Inflammatory macrophage treated with lipopolysaccharide for 1 hour (primary cell): ENCODE measurements around the gene ALDOA.

Experiments used
- DNase-seq, 2 donors: peaks; one replicate each; pipeline ENCODE4 v3.0.0-alpha.2; 2020 to 2022

Gene ALDOA

DNA sequence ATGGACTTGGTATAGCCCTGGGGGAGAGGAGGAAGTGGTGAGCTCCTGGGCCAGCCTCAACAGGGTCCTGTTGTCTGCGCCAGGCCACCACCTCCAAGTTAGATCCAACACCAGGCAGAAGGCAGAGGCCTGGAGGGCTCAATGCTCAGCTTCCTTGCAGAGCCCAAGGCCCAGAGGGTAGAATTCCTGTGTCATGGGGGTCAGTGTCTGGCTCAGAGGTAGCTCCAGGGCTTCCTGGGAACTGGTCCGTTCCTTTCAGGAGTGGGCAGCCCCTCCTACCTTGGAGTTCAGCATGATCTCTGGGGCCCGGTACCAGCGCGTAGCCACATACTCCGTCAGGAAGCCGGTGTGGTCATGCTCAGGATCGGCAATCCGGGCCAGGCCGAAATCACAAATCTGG lies 52.2 kb downstream of the ALDOA start:
- no peak for DNase-seq

DNA sequence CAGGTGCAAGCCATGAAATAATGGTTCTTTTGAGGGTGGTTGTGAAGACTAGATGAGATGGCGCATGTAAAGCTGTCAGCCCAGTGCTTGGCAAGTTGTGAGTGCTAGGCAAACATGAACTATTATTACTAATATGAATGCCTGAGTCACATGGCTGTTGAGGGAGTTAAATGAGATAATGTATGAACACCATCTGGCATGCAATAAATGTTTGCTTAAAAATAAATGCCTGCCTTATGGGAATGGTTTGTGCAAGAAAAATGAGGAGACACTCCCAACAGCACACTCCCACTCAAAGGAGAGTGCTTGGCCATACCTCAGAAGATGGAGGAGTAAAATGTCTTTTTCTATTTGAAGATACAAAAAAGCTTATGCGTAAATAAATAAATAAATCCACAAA lies 53.9 kb downstream of the ALDOA start:
- DNase-seq = no peak
